ENCODE data around the gene RCOR1. TPM values are rescaled to one million over a fixed set of nuclear protein-coding genes. Genes with fewer than 3 reads are reported as not detected.

Gene RCOR1
- polyA plus RNA-seq, 1 donor from 2014 or later = 10.4 TPM

DNA sequence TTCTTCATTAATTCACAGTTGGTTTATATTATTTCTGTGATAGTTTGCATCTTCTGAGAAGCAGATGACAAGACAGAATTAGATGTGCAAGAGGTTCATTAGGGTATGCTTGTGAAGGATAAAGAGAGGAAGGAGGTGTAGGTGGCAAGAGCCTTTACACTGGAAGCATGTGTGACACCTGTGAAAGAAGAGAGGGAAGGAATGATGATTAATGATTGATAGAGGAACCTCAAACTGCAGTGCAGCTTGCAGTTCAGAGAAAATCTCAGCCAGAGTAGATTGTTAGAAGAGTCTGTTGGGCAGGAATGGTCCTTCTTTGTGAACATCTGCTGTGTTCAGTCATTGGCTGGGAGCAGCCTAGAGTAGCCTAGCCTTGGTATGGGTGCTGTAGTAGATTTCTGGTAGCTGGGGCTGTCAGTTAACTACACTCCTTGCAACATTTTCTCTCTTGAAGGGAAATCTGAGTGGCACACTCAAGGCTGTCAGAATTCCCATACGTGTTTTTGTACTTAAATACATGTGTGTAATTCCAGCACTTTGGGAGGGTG, 9.0 kb downstream of the RCOR1 start:
- TF ChIP-seq EZH2 (IDR thresholded peaks at IDR 0.05; ENCODE audit: borderline replicate concordance, insufficient read depth, low read length, poor library complexity, severe bottlenecking) (no peak), POLR2AphosphoS5 (IDR thresholded peaks at IDR 0.05) (no peak), RAD21 (conservative IDR thresholded peaks at IDR 0.05) (no peak), MXI1 (conservative IDR thresholded peaks at IDR 0.05; ENCODE audit: poor library complexity, severe bottlenecking) (no peak), SMC3 (conservative IDR thresholded peaks at IDR 0.05; ENCODE audit: poor library complexity) (no peak), EP300 (conservative IDR thresholded peaks at IDR 0.05; ENCODE audit: poor library complexity, severe bottlenecking) (no peak), TAF1 (IDR thresholded peaks at IDR 0.05; ENCODE audit: low read depth) (no peak)
- TF ChIP-seq, protein P1, sequence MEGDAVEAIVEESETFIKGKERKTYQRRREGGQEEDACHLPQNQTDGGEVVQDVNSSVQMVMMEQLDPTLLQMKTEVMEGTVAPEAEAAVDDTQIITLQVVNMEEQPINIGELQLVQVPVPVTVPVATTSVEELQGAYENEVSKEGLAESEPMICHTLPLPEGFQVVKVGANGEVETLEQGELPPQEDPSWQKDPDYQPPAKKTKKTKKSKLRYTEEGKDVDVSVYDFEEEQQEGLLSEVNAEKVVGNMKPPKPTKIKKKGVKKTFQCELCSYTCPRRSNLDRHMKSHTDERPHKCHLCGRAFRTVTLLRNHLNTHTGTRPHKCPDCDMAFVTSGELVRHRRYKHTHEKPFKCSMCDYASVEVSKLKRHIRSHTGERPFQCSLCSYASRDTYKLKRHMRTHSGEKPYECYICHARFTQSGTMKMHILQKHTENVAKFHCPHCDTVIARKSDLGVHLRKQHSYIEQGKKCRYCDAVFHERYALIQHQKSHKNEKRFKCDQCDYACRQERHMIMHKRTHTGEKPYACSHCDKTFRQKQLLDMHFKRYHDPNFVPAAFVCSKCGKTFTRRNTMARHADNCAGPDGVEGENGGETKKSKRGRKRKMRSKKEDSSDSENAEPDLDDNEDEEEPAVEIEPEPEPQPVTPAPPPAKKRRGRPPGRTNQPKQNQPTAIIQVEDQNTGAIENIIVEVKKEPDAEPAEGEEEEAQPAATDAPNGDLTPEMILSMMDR (IDR thresholded peaks at IDR 0.05; ENCODE audit: poor library complexity, severe bottlenecking) = no peak
- TF ChIP-seq, protein P2, sequence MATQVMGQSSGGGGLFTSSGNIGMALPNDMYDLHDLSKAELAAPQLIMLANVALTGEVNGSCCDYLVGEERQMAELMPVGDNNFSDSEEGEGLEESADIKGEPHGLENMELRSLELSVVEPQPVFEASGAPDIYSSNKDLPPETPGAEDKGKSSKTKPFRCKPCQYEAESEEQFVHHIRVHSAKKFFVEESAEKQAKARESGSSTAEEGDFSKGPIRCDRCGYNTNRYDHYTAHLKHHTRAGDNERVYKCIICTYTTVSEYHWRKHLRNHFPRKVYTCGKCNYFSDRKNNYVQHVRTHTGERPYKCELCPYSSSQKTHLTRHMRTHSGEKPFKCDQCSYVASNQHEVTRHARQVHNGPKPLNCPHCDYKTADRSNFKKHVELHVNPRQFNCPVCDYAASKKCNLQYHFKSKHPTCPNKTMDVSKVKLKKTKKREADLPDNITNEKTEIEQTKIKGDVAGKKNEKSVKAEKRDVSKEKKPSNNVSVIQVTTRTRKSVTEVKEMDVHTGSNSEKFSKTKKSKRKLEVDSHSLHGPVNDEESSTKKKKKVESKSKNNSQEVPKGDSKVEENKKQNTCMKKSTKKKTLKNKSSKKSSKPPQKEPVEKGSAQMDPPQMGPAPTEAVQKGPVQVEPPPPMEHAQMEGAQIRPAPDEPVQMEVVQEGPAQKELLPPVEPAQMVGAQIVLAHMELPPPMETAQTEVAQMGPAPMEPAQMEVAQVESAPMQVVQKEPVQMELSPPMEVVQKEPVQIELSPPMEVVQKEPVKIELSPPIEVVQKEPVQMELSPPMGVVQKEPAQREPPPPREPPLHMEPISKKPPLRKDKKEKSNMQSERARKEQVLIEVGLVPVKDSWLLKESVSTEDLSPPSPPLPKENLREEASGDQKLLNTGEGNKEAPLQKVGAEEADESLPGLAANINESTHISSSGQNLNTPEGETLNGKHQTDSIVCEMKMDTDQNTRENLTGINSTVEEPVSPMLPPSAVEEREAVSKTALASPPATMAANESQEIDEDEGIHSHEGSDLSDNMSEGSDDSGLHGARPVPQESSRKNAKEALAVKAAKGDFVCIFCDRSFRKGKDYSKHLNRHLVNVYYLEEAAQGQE (IDR thresholded peaks at IDR 0.05; ENCODE audit: borderline replicate concordance) = no peak
- Histone ChIP-seq H4K20me1 (ENCODE audit: insufficient read depth) (no peaks in the 10 kb centered on the region), H3F3A (ENCODE audit: insufficient read depth, low read length, poor library complexity, severe bottlenecking) (no peaks in the 10 kb centered on the region)

DNA sequence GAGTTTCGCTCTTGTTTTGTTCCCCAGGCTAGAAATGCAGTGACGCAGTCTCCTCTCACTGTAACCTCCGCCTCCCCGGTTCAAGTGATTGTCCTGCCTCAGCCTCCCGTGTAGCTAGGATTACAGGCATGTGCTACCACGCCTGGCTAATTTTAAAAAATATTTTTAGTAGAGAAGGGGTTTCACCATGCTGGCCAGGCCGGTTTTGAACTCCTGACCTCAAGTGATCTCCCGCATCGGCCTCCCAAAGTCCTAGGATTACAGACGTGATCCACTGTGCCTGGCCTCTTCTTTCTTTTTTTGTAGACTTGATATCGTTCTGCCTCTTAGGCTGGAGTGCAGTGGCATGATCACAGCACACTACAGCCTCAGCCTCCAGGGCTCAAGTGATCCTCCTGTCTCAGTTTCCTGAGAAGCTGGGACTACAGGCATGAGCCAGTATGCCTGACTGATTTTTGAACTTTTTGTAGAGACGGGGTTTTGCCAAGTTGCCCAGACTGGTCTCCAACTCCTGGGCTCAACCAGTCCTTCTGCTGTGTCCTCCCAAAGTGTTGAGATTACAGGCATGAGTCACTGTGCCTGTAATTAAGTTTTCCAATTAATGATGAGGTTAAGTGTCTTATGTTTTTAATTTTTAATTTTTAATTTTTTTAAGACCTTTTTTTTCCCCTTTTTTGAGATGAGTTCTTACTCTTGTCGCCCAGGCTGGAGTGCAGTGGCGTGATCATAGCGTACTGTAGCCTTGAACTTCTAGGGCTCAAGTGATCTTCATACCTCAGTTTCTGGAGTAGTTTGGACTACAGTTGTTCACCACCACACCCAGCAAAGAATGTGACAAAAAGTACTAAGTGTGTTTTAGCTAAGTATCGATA, 10.2 kb downstream of the RCOR1 start:
- H4K20me1 ChIP-seq (ENCODE audit: insufficient read depth) = no peaks in the 10 kb centered on the region

More for the DNA sequence above, 9.0 kb downstream of the RCOR1 start:
- Histone ChIP-seq H3K27ac (ENCODE audit: low read length) (no peak overlapping the region), H3K27me3 (ENCODE audit: insufficient read depth, low read depth, low read length) (no peaks in the 10 kb centered on the region), H3K9me2 (ENCODE audit: insufficient read depth, low read length) (no peaks in the 10 kb centered on the region), H3K4me2 (ENCODE audit: low read length) (no peak overlapping the region), H3K9ac (ENCODE audit: low read length) (no peak overlapping the region), H3K79me2 (replicated peaks; ENCODE audit: insufficient read depth, low read length) (peaks cover 47% of the 10 kb centered on the region), H3K9me3 (ENCODE audit: low read length) (no peaks in the 10 kb centered on the region), H3K4me3 (ENCODE audit: low read length) (no peak overlapping the region), H3K36me3 (ENCODE audit: insufficient read depth, low read length) (no peaks in the 10 kb centered on the region), H2AFZ (ENCODE audit: low read depth, low read length) (no peak overlapping the region)

More for the DNA sequence above, 10.2 kb downstream of the RCOR1 start:
- TF ChIP-seq POLR2AphosphoS5 (IDR thresholded peaks at IDR 0.05) (no peak), EP300 (conservative IDR thresholded peaks at IDR 0.05; ENCODE audit: poor library complexity, severe bottlenecking) (no peak), RAD21 (conservative IDR thresholded peaks at IDR 0.05) (no peak), TAF1 (IDR thresholded peaks at IDR 0.05; ENCODE audit: low read depth) (no peak), MXI1 (conservative IDR thresholded peaks at IDR 0.05; ENCODE audit: poor library complexity, severe bottlenecking) (no peak), EZH2 (IDR thresholded peaks at IDR 0.05; ENCODE audit: borderline replicate concordance, insufficient read depth, low read length, poor library complexity, severe bottlenecking) (no peak), SMC3 (conservative IDR thresholded peaks at IDR 0.05; ENCODE audit: poor library complexity) (no peak)
- TF ChIP-seq, protein P2 (IDR thresholded peaks at IDR 0.05; ENCODE audit: borderline replicate concordance) = no peak
- TF ChIP-seq, protein P1 (IDR thresholded peaks at IDR 0.05; ENCODE audit: poor library complexity, severe bottlenecking) = no peak
- no peak overlapping the region for H2AFZ ChIP-seq (ENCODE audit: low read depth, low read length)
- H3K27me3 ChIP-seq (ENCODE audit: insufficient read depth, low read depth, low read length) = no peaks in the 10 kb centered on the region
- H3K79me2 ChIP-seq (replicated peaks; ENCODE audit: insufficient read depth, low read length) = peaks cover 49% of the 10 kb centered on the region
- no peaks in the 10 kb centered on the region for H3K9me2 ChIP-seq (ENCODE audit: insufficient read depth, low read length)
- H3K36me3 ChIP-seq (ENCODE audit: insufficient read depth, low read length) = no peaks in the 10 kb centered on the region
- no peak overlapping the region for H3K4me3 ChIP-seq (ENCODE audit: low read length)
- H3K9me3 ChIP-seq (ENCODE audit: low read length) = no peaks in the 10 kb centered on the region
- H3K27ac ChIP-seq (ENCODE audit: low read length) = no peak overlapping the region
- H3K4me2 ChIP-seq (ENCODE audit: low read length) = no peak overlapping the region
- no peaks in the 10 kb centered on the region for H3F3A ChIP-seq (ENCODE audit: insufficient read depth, low read length, poor library complexity, severe bottlenecking)
- H3K9ac ChIP-seq (ENCODE audit: low read length) = no peak overlapping the region

Data from neural cell (in vitro differentiated cells).